Activated effector memory CD4-positive, alpha-beta T cell treated with Interleukin-2 at 50 U/mL for 16 hours (primary cell): ENCODE data around the gene PCSK6.

Experiments
- DNase-seq: peaks from one replicate; pipeline ENCODE4 v3.0.0-alpha.2; 2020

The PCSK6 gene

DNA sequence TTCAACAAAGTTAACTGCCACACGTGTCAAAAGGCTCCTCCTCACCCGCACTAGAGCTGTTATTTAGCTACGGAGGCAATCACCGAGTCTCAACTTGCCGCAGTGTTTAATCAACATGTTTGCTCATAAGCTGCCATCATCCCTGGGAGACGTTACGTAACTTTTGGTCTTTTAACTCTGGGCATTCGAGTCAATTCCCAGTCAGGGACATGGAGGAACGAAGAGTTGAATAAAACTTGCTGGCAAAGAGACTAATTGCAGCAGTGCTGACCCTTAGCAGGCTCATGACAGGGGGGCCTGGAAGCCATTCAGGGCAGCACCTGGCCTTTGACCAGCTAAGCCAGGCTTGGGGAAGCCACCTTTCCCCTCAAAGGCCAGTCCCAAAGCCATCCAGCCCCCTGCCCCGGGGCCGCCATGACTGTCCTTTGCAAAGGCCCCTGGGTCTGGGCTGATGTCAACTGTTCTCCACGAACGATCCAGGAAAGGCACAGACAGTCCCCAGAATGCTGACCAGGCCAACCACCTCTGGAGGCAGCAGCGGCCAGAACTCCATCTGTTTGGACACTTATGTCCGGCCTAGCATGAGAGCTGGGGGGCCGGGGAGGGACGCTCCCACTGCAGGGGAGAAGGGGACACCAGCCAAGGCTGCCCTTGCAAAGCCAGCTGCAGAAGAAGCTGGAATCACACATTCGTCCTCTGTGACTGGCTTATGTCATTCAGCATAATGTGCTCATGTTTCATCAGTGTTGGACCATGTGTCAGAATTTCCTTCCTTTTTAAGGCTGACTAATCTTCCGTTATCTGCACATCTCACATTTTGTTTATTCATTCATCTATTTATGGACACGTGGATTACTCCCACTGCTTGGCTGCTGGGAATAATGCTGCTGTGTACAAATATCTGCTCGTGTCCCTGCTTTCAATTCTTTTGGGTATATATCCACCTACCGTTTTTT lies 43.7 kb downstream of the PCSK6 start:
- DNase-seq, result no peak

DNA sequence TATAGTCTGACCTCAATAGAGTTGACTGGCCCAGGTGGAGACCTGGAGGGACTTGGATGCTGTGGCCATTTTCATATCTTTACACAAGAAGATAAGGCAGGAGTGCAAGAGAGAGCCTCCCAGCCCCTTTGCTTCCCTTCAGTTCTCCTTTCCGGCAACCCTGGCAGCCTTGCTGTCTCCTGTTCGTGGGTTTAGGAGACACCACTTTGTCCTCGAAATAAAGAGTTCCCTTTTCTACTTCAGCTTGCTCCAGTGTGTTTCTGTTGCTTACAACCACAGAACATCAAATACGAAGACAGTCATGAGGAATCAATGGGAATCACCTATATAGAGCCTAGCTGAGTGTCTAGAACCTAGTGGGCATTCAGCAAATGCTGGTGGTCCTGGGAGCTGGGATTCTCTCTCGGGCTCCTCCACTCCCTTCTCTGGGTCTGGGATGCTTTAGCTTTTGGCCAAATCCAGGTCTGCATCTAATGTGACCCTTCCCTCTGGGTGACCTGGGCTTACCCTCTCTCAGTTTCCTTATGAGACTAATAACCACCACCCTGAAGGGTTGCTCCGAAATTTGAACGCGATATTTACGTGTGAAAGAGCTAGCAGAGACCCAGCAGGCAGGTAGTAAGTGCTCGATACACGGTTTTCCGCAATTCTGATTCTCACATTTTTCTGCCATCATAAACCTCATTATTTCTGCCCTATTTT lies 44.5 kb downstream of the PCSK6 start:
- DNase-seq, result no peak

DNA sequence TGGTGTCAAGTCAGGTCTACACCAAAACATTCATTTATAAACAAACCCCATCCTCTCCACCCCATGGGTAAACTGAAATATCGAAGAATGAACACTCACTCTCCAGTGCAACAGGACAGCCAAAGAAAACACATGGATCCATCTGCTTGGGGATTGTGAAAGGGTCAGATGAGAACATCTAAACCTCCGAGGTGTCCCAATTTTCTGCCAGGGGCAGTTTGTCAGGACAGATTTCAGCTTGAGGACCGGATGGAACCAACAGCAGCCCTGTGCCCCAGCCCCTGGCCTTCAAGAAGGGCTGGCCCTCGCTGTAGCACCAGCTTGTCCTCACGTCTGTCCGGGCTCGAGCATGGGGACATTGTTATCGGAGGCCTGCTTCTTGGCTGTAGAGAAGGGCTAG lies 45.5 kb downstream of the PCSK6 start:
- no peak for DNase-seq

DNA sequence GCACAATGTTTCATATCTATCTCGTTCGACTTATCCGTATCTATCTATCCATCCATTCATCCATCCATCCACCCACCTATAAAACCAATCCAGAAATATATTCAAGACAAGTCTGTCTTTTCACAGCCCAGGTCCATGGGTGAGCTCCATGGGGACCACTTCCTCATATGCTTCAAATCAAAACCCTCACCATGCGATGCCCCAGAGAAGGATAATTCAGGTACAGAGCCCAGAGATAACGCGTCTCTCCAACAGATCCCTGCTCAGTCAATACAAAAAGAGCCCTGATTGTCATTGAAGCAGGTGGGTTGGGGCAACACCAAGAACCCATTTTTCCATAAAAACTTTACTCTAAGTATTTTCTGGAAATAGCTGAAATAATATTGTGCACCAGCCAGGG lies 47.2 kb downstream of the PCSK6 start:
- no peak for DNase-seq

DNA sequence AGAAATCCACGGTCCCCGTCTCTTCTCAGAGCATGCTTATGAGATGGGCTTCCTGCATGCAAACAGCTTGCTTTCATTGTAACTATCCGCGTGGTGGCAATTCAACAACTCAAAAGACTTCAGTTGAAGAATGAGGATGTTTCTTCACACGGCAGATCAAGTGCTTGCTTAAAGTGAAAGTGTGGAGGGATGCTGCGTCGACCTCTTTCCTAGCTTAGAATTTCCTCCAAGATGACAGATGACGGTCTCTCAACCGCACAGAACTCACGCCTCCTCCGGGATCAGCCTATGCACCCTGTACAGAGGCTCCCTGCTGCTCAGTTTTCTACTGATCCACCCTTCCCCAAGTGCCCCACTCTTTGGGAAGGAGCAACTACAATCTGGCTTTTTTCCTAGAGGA lies 47.8 kb downstream of the PCSK6 start:
- DNase-seq, result no peak

DNA sequence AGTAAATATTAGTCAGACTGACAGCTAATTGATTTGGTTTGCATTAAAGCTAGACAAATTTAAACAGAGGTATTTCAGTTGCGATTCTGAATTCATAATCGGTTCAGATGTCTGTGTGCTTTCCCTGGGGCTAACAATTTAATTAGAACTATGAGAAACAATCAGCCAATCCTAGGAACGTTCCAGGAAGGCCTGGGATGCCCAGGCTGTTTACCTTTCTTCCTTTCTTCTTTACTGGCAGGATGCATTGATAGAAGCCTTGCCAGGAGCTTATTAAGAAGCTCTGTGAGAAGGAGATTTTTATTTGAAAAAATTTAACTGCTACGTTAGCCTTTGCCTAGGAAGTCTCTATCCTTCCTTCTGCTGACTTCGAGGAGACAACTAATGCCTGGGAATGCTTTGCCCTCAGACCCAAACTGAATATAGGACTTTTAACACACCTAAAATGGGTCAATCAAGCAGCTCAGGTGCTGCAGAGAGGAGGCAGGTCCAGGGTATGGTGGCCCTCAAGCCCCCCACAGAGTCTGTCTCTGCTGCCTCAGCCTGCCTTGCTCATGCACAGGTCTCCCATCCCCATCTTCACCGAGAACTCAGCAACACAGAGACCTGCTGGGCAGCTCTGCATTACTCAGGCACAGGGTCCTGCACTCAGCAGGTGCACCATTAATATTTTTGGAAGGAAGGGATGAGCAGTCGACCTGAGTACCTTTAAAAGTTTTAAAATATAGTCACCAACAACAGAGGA lies 48.5 kb downstream of the PCSK6 start:
- DNase-seq, result no peak

DNA sequence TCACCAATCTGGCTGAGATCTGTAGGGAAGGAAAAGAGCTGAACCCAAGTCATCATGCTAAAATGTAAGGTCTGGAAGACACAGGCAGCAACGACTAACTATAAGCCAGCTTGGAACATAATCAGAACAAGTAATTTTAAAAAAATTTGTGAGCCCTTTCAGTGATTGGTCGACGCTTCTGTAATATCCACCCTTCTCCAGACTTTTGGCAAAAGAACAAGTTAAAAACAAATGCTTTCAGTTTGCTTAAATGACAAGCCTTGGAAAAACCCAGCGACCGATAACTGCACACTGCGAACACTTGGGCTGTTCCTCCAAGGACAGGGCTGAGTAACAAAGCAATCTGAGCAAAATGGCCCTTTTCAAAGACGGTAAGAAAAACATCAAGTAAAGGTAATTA lies 49.6 kb downstream of the PCSK6 start:
- DNase-seq, result no peak

DNA sequence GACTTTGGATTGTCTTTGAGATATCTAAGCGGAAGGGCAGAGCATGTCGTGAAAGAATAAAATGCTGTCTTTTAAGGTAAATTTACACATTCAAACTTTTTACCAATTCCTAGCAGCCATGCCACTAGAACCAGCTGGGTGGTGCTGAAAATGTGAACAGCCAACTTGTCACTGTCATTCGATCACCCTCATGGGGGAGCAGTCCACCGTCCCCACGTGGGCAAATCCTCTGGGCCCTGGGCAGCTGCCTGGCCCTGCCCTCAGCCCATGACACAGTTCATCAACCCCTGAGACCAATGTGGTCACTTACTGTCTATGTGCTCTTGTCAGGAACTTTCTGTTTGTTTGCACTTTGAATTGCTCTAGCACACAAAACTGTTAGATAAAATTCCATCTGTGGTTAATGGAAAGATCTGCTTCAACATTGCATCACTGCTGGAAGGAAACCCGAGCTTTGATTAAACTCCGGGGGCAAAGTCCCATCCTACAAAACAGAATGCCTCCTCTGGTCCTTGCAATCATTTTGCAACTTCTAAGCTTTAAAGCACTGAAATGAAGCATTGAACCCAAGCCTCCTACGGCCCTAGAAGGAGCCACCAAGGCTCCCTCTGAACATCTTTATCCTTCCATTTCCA lies 50.1 kb downstream of the PCSK6 start:
- DNase-seq, result no peak

DNA sequence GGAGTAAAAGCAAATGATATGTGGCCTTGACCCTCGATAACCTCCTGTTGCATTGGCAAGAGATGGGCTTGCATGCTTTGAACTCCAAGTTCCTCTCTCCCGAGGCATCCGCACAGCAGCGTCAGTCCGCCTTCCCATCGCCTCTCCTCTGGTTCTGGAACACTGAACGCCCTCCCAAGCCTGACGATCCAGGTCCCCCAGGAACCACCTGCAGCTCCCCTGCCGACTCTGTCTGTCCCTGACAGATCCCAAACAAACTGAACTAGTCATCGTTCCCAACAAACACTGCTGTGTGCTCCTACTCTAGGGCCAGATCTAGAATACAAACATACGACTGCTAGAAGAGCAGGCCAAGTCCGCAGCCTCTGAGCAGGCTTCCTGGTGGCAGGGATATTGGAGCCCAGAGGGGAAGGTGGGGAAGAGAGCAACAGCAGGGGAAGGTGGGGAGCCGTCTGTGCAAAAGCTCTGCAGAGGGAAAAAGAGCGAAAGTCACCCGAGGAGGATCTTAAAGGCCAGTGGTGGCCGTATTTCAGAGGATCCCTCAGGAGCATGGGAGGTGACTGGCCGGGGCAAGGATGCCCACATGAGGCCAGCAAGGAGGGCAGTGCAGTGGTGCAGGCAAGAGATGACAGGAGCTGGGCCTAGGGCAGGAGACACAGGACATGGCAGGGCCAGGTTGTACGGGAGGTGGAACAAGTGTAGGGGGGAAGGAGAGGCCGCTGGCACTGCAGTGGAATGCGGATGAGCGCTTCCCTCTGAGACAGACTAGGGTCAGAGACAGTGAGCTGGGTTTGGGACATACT lies 50.8 kb downstream of the PCSK6 start:
- DNase-seq, result no peak

DNA sequence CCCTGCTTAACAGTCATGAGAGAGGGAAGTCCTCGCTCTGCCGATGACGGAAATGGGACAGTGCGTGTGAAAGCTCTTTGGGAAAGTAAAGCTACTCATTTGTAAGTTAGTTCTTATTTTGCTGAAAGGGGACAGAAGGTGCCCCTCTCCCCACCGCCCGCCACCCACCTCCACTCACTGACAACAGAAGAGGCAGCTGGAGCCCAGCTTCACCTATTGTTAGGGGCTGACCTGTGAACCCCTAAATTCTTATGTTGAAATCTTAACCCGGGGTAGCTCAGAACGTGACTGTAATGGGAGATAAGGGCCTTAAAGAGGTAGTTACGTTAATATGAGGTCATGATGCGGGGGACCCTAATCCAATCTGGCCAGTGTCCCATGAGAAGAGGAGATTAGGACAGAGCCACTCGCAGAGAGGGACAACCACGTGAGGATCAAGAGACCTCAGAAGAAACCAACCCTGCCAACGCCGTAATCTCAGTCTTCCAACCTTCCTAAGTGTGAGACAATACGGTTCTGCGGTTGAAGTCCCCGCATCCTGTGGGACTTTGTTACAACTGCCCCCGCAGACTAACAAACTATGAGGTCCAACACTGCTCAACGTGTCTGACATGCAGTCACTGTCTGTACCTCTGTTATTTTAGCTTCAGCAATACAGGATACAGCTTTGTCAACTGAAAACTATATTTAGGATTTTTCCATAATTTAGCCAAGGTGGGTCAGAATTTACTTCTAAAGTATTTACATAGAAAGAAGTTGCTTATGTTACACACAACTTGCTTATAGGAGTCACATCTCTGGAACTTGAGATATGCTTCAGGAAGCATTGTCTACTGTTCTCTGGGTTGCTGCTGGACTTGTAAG lies 51.7 kb downstream of the PCSK6 start:
- DNase-seq, result no peak

DNA sequence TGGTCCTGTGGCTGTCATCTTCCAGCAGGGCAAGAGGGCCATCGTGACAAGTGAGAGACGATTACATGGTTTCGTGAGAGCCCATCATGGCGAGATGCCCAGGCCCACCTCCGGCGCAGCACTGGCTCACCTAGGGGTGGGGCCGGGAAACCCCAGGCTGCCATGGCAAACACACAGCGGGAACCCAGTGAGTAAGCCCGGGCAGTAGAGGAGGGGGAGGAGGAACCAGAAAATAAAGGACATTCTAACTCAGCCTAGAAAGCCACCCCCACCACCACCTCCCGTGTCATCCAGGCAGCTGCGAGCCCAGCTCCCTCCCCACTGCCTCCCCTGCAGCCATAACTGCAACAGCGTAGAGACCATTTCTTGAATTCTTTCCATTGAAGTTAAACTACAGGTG lies 52.3 kb downstream of the PCSK6 start:
- DNase-seq, result no peak

DNA sequence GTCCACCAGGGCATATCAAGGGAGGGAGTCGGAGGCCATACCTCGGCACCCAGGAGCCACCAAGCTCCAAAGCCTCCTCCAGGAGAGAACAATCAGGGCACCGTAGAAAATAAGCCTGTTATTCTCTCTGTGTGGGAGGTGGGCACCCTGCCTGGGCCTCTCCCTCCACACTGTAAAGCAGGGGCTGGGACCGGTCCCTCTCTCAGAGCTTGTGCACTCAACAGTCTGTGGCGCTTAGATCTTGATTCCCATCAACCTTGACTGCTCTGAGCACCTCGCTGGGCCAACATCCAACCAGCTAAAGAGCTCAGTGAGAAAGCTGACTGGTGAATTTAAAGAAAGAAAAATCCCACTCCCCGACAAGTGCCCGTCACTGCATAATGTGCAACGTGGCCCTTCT lies 53.0 kb downstream of the PCSK6 start:
- no peak for DNase-seq

DNA sequence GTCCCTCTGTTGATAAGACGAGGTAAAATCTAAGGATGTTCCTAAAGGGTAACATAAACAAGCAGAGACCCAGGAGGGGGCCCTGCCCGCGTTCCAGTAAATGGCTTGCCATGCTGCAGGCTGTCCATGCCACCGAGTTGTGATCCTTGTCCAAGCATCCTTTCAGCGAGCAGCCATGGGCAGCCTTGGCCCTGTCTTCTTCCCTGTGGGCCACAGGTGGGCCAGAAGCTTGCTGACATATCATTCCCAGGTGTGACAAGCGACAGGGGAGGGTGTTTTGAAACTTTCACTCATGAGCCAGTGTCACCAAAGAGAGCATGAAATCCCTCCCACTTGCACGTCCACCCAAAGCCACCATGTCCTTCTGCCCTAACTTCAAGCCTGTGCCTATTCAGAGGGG lies 53.7 kb downstream of the PCSK6 start:
- DNase-seq, result no peak

DNA sequence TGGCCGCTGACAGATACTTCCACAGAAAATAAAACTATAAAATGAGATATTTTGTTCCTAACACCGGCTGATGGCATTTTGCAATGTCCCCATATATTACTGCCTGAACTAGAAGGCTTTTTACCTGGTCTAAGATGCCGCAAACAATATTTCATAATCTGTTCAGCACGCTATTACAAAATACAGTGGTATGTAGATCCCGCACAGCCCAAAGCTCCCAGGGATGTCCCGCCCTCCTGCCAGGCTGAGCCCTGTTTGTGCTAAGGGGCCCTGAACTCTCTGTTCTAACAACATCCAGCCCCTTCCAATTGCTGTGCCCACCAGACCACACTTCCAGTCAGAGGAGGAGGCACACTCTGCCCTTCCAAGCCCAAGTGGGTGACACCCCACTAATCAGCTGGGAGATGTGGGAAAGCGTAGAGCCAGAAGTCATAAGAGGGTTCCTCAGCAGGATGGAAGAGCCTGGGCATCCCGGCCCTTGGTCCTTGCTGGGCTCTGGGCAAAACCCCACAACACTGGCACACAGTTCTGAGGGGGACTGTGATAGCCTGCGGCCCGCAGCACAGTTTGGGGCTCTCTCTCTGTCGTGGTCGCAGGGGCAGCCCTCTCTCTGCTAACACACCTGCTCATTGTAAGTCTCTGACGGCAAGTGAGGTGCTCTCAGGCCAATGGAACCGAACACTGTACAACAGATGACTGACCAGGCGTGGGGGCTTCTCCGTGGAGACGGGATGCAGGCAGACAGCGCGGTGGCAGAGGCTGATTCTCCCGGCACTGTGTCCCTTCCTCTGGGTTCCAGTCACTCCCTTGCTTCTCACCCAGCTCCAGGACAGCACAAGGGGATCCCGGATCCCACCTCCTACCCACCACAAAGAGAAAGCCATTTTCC lies 55.2 kb downstream of the PCSK6 start:
- DNase-seq, result no peak

DNA sequence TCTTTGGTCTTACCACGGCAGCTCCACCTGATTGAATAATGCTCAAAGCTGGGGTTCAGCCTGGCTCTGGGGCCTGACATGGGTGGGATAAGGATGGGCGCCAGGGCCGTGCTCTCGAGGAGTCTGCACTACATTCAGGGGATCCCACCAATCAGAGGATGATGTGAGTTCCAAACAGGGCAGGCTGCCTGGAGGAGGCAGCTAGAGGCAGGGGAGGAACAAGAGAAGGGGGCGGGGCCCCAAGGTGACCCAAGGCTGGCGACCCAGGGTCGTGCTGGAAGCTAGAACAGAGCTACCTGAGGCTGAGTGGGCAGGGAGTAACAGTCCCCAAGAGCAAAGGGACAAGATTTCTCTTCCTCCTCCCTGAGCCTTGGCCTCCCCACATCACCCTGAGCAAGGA lies 56.1 kb downstream of the PCSK6 start:
- DNase-seq, result no peak

DNA sequence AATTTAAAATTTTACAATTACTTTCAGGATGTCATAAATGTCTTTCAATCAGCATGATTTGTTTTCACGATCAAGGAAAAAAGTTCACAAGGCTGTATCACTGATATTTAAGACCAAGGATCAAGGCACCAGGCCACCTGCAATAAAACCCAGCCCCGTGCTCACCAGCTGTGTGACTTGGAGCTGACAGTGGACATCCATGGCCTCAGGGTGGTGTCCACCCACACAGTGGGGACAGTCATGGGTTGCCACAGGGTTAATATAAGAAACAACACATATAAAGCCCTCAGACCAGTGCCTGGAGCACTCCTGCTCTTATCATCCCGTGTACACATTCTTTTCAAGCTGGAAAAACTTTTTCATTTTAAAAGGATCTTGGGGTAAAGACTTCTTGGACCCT lies 56.5 kb downstream of the PCSK6 start:
- no peak for DNase-seq

DNA sequence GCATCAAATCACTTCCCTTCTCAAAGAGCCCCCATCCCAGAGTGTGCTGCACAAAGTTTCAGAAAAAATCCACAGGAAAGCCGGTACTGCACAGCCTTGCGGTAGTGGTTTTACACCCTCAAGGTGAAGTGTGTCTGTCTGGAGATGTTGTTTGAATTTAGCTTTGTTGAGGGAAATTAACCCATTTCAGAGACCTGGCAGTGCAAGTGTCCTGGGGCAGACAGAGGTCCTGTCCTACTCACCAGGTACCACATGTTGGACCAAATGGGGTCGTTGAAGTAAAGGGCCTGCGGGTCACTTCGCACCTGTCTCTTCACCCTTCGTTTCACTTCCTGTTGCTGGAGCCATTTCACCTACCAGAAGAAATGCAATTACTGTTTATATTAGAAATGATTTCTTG lies 57.8 kb downstream of the PCSK6 start:
- DNase-seq, result no peak

DNA sequence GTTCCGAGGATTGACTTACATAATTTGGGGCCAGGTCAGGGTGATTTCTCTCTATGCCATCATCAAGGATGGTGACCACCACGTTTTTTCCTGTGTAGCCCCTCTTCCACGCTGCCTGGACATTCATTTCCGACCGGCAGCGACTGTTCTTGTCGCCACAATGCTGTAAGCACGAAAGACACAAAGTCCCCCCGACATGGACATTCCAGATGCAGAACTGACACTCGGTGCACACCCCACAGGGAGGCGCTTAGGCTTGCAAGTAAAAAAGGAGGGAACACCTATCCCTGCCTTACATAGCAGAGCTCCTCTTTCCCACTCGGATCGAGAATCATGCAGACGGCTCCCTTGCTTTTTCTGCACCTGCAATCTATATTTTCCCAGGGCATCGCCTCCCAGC lies 58.2 kb downstream of the PCSK6 start:
- DNase-seq, result no peak

DNA sequence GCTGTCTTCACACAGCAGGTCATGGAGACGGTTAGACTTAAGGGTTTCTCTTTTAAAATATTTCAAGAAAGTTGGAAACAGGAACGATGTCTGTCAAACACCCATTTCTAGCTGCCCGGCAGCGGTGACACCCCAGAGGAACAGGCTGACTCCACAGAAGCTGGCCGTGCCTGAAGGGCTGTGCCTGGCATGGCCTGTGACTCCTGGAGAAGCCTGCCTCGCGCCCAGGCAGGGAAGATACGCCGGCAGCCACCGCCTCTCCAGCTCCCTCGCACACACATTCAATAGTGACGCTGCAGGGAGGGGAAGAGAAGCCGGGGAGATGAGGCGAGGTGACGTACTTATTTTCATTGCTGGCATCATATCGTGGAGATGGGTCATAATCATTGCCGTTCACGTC lies 59.9 kb downstream of the PCSK6 start:
- no peak for DNase-seq

DNA sequence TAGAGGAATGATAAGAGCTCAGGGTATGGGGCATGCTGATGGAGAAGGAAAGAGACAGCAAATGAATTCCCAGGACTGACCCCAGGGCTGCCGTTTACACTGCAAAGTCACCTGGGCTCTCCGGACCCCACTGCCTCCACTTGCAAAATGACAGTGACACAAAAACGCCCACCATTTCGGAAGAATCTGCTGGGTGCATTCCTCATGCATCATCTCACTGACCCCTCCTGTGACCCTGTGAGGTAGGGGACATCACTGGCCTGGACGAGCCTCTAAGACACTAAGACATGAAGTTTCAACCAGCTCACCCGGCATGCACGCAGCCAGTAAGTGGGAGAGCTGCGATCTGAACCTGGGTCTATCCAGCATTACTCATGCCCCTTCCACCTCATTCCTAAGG lies 60.3 kb downstream of the PCSK6 start:
- DNase-seq, result no peak
